C4-2B (cell line): ENCODE measurements around the gene SULT4A1.

Experiments used
- H3K27ac ChIP-seq: fragments of 450-650 bp; 2 replicates; pipeline ENCODE4 v1.5.1; 2017
- ZFX ChIP-seq: fragments of 450-650 bp; IDR thresholded peaks from 2 replicates; pipeline ENCODE4 v1.6.1; 2017
- TF ChIP-seq, protein P1 (sequence below): fragments of 450-650 bp; conservative IDR thresholded peaks from 2 replicates; pipeline ENCODE4 v1.5.1; 2017; ENCODE audit warnings: mild to moderate bottlenecking

Gene SULT4A1

GRCh38 chr22:43828998-43829782 is 33.1 kb downstream of the SULT4A1 start:
- no peak overlapping the region for H3K27ac ChIP-seq
- TF ChIP-seq ZFX = no peak
- TF ChIP-seq, protein P1, sequence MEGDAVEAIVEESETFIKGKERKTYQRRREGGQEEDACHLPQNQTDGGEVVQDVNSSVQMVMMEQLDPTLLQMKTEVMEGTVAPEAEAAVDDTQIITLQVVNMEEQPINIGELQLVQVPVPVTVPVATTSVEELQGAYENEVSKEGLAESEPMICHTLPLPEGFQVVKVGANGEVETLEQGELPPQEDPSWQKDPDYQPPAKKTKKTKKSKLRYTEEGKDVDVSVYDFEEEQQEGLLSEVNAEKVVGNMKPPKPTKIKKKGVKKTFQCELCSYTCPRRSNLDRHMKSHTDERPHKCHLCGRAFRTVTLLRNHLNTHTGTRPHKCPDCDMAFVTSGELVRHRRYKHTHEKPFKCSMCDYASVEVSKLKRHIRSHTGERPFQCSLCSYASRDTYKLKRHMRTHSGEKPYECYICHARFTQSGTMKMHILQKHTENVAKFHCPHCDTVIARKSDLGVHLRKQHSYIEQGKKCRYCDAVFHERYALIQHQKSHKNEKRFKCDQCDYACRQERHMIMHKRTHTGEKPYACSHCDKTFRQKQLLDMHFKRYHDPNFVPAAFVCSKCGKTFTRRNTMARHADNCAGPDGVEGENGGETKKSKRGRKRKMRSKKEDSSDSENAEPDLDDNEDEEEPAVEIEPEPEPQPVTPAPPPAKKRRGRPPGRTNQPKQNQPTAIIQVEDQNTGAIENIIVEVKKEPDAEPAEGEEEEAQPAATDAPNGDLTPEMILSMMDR = no peak

GRCh38 chr22:43828725-43828997 is 33.7 kb downstream of the SULT4A1 start:
- no peak for TF ChIP-seq ZFX
- TF ChIP-seq, protein P1 = no peak
- H3K27ac ChIP-seq = no peak overlapping the region

- H3K27ac ChIP-seq = no peak overlapping the region
- TF ChIP-seq, protein P1 = no peak
- TF ChIP-seq ZFX = no peak
These were observed 34.2 kb downstream of the SULT4A1 start for GRCh38 chr22:43827926-43828724.

DNA sequence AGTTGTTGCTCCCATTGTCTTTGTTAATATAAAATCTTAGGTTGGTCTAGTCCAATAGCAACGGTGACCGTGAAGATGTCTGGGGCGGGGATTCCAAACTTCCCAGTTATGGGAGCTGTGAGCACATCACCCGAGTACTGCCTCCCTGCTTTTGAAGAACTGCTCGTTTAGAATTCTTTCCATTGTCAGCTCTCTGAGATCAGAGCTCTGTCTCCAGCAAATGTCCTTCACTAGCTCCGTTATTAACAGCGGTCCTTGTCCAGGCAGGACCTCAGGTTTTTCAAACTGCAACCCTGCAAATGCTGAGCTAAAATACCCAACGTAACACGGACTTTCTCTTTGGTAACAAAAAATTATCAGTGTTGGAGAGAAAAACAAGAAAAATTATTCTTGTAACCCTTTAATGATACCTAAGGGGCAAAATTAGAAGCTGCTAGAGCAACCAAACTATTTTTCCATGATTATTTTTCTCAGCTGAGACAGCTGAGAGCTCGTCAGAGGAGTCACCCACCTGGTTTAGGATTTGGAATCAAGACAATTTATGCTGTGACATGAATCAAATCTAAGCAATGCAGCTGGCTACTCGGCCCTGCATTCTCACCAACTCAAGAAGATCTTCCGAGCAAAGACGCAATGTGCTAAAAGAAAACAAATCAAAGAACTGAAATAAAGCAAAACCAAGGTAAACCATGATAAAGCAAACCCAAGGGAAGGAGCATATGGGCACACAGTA is 35.1 kb downstream of the SULT4A1 start:
- no peak for TF ChIP-seq ZFX
- TF ChIP-seq, protein P1 = no peak
- H3K27ac ChIP-seq = no peak overlapping the region

- no peak overlapping the region for H3K27ac ChIP-seq
- TF ChIP-seq ZFX = no peak
- TF ChIP-seq, protein P1 = peak; percentile 78
These were observed 35.9 kb downstream of the SULT4A1 start for GRCh38 chr22:43826142-43827002.

DNA sequence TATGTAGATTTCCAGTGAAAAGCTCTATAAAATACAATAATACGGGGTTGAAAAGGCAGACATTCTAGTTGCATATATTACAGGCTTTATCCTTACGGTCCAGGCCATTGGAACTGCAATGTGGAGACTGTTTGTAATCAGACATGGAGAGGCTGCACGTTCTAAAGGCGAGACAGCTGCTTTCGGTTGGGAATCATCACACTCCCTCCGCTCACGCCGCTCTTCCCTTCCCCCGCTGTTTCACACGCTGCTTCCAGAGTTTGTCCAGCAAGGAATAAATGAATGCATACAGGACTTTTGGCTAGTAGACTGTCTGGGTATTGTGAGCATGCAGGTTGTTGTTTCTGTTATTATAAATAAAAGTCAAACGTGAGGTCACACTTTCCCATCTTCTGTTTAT is 36.7 kb downstream of the SULT4A1 start:
- no peak overlapping the region for H3K27ac ChIP-seq
- TF ChIP-seq, protein P1 = no peak
- TF ChIP-seq ZFX = no peak
